GM21723 (cell line): ENCODE data around the gene SPON2.
"Not testable (repeated sequence)": the region's sequence is repeated elsewhere in the genome, so short reads cannot be mapped to it uniquely, and the experiment has no call there.

ENCODE experiments used
- ATAC-seq: cut with Tn5 transposase; IDR thresholded peaks from one replicate; pipeline ENCODE4 v1.9.1; 2021; ENCODE audit warnings: mild to moderate bottlenecking, moderate library complexity; ENCODE audit not compliant: unreplicated experiment

Gene SPON2

DNA sequence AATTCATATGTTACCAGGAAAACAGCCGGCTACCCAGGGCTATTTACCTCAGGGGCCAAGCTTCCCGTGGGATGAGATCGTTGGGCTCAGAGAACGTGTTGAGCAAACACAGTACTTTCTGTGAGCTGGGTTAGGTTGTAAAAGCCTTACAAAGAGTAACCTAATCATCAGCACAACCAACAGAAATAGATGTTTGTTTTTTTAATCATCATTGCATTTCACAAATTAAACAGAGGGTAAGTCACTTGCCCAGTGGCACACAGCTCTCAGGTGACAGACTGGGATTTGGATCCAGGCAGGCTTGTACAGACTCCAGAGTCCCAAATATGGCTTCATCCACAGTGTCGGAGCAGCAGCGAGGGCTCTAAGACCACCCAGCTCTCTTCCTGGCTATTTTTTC is 20.1 kb downstream of the SPON2 start:
- ATAC-seq, result no peak

GRCh38 chr4:1151541-1151940 is 20.8 kb downstream of the SPON2 start:
- ATAC-seq, result no peak

DNA sequence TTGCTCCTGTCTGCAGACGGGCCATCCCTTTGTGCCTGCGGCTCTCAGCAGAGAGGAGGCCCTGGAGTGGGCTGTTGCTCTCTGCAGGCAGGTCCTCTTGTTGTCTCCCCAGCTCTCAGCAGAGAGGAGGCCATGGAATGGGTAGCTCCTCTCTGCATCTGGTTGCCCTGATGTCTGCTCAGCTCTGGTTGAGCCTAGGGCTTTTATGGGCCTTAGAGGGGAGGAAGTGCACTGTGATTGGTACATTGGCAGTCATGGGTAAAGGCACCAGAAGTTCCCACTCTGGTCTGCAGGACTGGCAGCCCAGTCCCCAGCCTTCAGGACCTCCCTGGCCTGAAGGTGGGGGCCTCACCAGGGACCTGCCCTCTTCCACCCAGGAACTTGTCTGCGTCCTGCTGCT is 21.5 kb downstream of the SPON2 start:
- no peak for ATAC-seq

- ATAC-seq, result no peak
These were observed 32.5 kb downstream of the SPON2 start for GRCh38 chr4:1139860-1140259.

DNA sequence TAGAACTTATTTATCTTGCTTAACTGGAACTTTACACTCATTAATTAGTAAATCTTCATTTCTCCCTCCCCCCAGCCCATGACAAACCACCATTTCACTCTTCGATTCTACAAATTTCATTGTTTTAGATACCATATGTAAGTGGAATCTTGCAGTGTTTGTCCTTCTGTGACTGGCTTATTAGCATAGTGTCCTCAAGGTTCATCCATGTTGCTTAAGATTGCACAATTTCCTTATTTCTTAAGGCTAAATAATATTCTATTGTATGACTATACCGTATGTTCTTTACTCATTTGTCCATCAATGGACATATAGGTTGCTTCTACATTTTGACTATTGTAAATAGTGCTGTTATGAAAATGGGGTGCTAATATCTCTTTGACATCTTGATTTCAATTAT is 34.5 kb downstream of the SPON2 start:
- ATAC-seq, result no peak

DNA sequence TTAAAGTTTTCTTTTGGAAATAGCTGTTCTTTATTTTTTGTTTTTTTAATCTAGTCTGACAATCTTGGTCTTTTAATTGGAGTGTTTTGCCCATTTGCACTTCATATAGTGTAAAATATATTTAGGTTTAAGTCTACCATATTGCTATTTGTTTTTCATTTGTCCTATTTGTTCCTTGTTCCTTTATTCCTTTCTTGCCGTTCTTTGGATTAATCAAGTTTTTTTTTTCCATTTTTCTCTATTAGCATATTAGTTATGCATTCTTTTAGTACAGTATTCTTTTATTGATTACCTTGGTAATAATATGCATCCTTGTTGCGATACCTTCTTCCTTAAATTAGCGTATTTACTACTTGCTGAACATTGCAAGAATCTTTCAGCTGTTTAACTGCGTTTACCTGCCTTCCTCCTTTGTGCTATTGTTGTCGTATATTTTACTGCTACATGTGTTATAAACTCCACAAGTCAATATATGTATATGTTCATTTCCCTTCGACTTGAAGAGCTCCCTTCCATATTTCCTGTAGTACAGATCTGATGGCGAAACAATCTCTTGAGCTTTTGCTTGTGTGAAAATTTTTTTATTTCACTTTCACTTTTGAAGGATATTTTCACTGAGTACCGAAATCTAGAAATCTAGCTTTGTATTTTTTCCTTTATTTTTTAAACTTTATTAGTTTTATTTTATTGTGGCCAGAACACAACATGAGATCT is 35.2 kb downstream of the SPON2 start:
- no peak for ATAC-seq

- ATAC-seq, result no peak
These were observed 36.3 kb downstream of the SPON2 start for GRCh38 chr4:1136048-1136447.

- ATAC-seq, result no peak
These were observed 39.4 kb downstream of the SPON2 start for GRCh38 chr4:1133033-1133432.

DNA sequence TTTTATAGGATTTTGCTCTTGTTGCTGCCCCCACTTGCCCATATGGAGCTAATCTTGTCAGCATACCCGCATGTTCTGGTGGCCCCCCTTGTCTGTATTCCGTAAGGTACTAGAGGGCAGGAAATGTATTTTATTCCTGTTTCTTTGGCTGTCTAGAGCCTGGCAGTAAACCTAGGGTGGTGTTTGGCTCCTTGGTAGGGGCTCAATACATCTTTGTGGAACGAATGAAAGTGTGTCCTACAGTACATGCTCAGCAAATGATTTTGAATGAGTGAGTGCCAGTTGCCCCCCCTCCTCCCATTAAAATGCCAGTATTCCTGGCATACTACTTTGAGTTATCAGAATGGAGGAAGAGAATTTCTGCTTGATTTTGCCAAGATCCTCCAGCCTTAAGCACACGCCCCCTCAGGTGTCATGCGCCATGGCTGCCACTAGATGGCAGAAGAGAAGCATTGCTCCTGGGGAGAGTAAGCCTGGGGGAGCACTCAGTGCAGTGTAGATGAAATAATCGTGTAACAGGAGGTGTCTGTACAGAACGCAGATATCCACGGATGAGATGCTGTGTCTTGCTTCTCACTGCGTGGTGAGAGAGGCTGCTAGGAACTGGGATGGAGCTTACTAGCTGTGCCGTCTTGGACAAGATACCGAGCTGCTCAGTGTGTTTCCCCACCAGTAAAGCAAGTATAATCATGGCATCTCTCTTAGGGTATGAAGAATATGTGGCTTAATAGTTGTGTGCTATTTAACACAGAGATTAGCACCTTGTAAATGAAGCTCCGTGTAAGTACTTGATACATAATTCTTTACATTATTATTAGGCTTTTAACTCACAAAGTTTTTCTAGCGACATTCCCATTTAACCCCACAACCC is 41.8 kb downstream of the SPON2 start:
- peak; percentile 84 for ATAC-seq

GRCh38 chr4:1126506-1126905 is 45.9 kb downstream of the SPON2 start:
- no peak for ATAC-seq

DNA sequence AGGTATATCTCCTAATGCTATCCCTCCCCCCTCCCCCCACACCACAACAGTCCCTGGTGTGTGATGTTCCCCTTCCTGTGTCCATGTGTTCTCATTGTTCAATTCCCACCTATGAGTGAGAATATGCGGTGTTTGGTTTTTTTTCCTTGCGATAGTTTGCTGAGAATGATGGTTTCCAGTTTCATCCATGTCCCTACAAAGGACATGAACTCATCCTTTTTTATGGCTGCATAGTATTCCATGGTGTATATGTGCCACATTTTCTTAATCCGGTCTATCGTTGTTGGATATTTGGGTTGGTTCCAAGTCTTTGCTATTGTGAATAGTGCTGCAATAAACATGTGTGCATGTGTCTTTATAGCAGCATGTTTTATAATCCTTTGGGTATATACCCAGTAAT is 46.9 kb downstream of the SPON2 start:
- ATAC-seq, result not testable (repeated sequence)

- ATAC-seq, result no peak
These were observed 47.6 kb downstream of the SPON2 start for GRCh38 chr4:1124818-1125217.

DNA sequence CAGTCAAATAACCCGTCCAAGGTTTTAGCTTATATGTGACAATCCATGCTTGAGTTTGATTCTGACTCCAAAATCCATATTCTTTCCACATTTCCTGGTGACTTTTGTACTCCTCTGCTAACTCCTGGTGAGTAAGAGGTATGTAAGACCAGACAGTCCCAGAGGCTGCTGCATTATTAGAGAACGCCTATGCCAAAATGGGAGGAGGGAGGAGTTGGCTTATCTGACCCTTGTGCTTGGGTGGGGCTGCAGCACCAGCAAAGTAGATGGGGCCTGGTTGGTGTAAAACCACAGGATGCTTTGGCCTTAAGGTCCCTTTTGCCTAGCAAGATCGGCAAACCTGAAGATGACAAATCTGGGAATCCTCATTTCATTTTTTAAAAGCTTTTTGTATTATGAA is 49.9 kb downstream of the SPON2 start:
- ATAC-seq, result no peak
